ACC112 (cell line): ENCODE data around the gene CISD2.
"Not testable (repeated sequence)": the region's sequence is repeated elsewhere in the genome, so short reads cannot be mapped to it uniquely, and the experiment has no call there.

Experiments
- H2AFZ ChIP-seq: fragments of 200-600 bp; sonication (generic); one replicate; pipeline ENCODE4 v1.6.0; 2017; ENCODE audit warnings: antibody characterized with exemption, low read length; ENCODE audit not compliant: unreplicated experiment
- H3K27ac ChIP-seq: fragments of 200-600 bp; sonication (generic); 2 replicates; pipeline ENCODE4 v1.5.1; 2014; ENCODE audit warnings: low read depth, mild to moderate bottlenecking, antibody characterized with exemption, low read length, moderate library complexity
- H3K27me3 ChIP-seq: fragments of 200-600 bp; sonication (generic); 2 replicates; pipeline ENCODE4 v1.6.1; 2014; ENCODE audit warnings: mild to moderate bottlenecking, antibody characterized with exemption, low read length, moderate library complexity, mixed read lengths; ENCODE audit not compliant: insufficient read depth
- H3K36me3 ChIP-seq: fragments of 200-600 bp; sonication (generic); 2 replicates; pipeline ENCODE4 v1.6.1; 2016; ENCODE audit warnings: mild to moderate bottlenecking, antibody characterized with exemption, low read length, moderate library complexity, mixed read lengths; ENCODE audit not compliant: insufficient read depth
- H3K4me1 ChIP-seq: fragments of 200-600 bp; sonication (generic); one replicate; pipeline ENCODE4 v1.6.1; 2016; ENCODE audit warnings: low read length, mixed read lengths; ENCODE audit not compliant: insufficient read depth, unreplicated experiment, control insufficient read depth
- H3K4me3 ChIP-seq: fragments of 200-600 bp; sonication (generic); 2 replicates; pipeline ENCODE4 v1.5.1; 2014; ENCODE audit warnings: mild to moderate bottlenecking, low read depth, low read length
- H3K79me2 ChIP-seq: fragments of 200-600 bp; sonication (generic); one replicate; pipeline ENCODE4 v1.6.0; 2016; ENCODE audit warnings: low read length; ENCODE audit not compliant: control insufficient read depth, unreplicated experiment, insufficient read depth

The CISD2 gene, protein sequence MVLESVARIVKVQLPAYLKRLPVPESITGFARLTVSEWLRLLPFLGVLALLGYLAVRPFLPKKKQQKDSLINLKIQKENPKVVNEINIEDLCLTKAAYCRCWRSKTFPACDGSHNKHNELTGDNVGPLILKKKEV

DNA sequence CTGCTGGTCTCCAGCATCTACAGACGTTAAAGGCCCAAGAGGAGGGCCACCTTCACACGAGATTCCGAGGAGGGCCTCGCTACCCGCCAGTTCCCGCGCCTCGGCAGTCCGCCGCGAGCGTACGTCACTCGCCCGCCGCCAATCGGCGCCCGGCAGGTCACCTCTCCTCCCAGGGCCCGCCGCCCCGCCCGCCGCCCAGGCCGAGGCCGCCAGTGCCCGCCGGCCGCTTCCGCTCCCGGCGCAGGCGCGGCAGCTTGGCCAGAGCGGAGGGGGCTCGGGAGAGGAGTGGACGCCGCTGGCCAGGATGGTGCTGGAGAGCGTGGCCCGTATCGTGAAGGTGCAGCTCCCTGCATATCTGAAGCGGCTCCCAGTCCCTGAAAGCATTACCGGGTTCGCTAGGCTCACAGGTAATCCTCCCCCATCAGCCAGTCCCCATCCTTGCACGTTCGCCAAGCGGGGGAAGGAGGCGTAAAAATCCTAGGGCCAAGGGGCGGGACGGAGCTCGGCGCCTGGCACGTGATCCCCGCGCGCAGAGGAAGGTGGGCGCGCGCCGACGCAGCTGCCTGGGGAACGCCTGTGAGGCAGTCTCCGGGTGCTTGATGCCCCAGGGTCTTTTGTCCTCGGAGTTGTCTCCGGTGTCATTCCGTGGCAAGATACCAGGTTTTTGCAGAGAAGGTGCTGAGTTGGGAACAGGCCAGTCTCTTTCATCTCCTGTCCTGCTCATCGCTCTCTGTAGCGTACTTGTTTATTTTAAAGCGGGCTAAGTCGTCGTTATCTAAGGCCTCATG is at the start of gene CISD2:
TSS of gene CISD2 (plus strand) at position 212 of the 788 bp plus-strand sequence. CDS start at position 305, 93 bp downstream.
- Histone ChIP-seq H2AFZ (peak within 1 kb of the TSS; percentile 81), H3K4me1 (peaks cover 22% of the 10 kb centered on the region), H3K4me3 (peak within 1 kb of the TSS; percentile 79), H3K27ac (peak within 1 kb of the TSS; percentile 93), H3K27me3 (no peaks in the 10 kb centered on the region), H3K36me3 (no peaks in the 10 kb centered on the region; the same call in 1 of the 2 replicates), H3K79me2 (peaks cover 83% of the 10 kb centered on the region)

- not testable (repeated sequence) for H2AFZ ChIP-seq, H3K27me3 ChIP-seq
- Histone ChIP-seq H3K4me1 (peaks cover 86% of the 10 kb centered on the region), H3K27ac (peak overlapping the region; percentile 26; the same call in 1 of the 2 replicates), H3K79me2 (peaks cover 99% of the 10 kb centered on the region), H3K36me3 (peaks cover 21% of the 10 kb centered on the region), H3K4me3 (peak overlapping the region; percentile 14; the same call in 1 of the 2 replicates)
These were observed 49.7 kb upstream of the CISD2 start for GRCh38 chr4:102819100-102819499.

- H3K4me1 ChIP-seq = peaks cover 82% of the 10 kb centered on the region
- H2AFZ ChIP-seq = no peak overlapping the region
- peak overlapping the region; percentile 26 for H3K27ac ChIP-seq
- H3K79me2 ChIP-seq = peaks cover 99% of the 10 kb centered on the region
- peaks cover 19% of the 10 kb centered on the region for H3K36me3 ChIP-seq
- no peaks in the 10 kb centered on the region for H3K27me3 ChIP-seq
- H3K4me3 ChIP-seq = peak overlapping the region; percentile 14; the same call in 1 of the 2 replicates
These were observed 49.0 kb upstream of the CISD2 start for GRCh38 chr4:102819588-102820365.

- H3K36me3 ChIP-seq = peaks cover 29% of the 10 kb centered on the region
These were observed 45.3 kb upstream of the CISD2 start for GRCh38 chr4:102823464-102823863.

DNA sequence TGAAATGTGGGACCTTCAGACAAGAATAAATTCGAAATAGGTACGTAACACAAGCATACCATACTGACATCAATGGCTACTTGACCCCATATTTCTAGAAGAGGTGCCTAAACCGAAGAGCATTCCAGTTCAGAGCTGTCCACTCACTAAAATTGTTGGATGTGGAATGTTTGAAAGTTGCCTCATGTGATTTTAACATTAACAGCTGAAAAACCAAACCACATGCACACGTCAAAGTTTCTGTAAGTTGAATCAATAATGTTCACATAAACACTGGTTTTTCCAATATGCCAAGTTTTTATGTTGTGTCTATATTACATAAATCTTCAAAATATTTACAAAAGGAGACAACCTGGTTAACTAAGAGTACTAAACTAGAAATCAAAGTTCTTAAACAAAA is 44.9 kb upstream of the CISD2 start:
- H2AFZ ChIP-seq = no peak overlapping the region
- peaks cover 84% of the 10 kb centered on the region for H3K79me2 ChIP-seq
- peak overlapping the region; percentile 99; the same call in 1 of the 2 replicates for H3K27ac ChIP-seq
- no peaks in the 10 kb centered on the region for H3K27me3 ChIP-seq
- peaks cover 29% of the 10 kb centered on the region for H3K36me3 ChIP-seq
- H3K4me1 ChIP-seq = peaks cover 49% of the 10 kb centered on the region
- H3K4me3 ChIP-seq = peak overlapping the region; percentile 97

More at GRCh38 chr4:102823464-102823863, 45.3 kb upstream of the CISD2 start:
- Histone ChIP-seq H3K27ac (peak overlapping the region; percentile 99; the same call in 1 of the 2 replicates), H3K4me1 (peaks cover 51% of the 10 kb centered on the region), H2AFZ (no peak overlapping the region), H3K4me3 (peak overlapping the region; percentile 97), H3K79me2 (peaks cover 84% of the 10 kb centered on the region), H3K27me3 (no peaks in the 10 kb centered on the region)

GRCh38 chr4:102824398-102824797 is 44.4 kb upstream of the CISD2 start:
- Histone ChIP-seq H3K27me3 (no peaks in the 10 kb centered on the region), H2AFZ (no peak overlapping the region), H3K79me2 (peaks cover 85% of the 10 kb centered on the region), H3K36me3 (peaks cover 28% of the 10 kb centered on the region), H3K27ac (peak overlapping the region; percentile 99), H3K4me1 (peaks cover 51% of the 10 kb centered on the region), H3K4me3 (peak overlapping the region; percentile 97)

GRCh38 chr4:102825261-102826091 is 43.3 kb upstream of the CISD2 start:
- Histone ChIP-seq H3K27ac (peak overlapping the region; percentile 99), H3K4me1 (peaks cover 44% of the 10 kb centered on the region), H3K27me3 (no peaks in the 10 kb centered on the region), H2AFZ (peak overlapping the region; percentile 29), H3K79me2 (peaks cover 83% of the 10 kb centered on the region), H3K36me3 (peaks cover 23% of the 10 kb centered on the region), H3K4me3 (peak overlapping the region; percentile 97)

GRCh38 chr4:102826105-102826889 is 42.5 kb upstream of the CISD2 start:
- peak overlapping the region; percentile 99 for H3K27ac ChIP-seq
- no peaks in the 10 kb centered on the region for H3K27me3 ChIP-seq
- peaks cover 78% of the 10 kb centered on the region for H3K79me2 ChIP-seq
- peak overlapping the region; percentile 97 for H3K4me3 ChIP-seq
- peaks cover 37% of the 10 kb centered on the region for H3K4me1 ChIP-seq
- no peak overlapping the region for H2AFZ ChIP-seq
- peaks cover 23% of the 10 kb centered on the region for H3K36me3 ChIP-seq

GRCh38 chr4:102826890-102827673 is 41.7 kb upstream of the CISD2 start, which contains the start of gene UBE2D3:
TSS of gene UBE2D3 (minus strand) at chr4:102827551. CDS start at chr4:102826508, 1,043 bp downstream.
- Histone ChIP-seq H3K27me3 (no peaks in the 10 kb centered on the region), H3K79me2 (peaks cover 70% of the 10 kb centered on the region), H3K36me3 (peaks cover 23% of the 10 kb centered on the region; the same call in 1 of the 2 replicates), H3K4me3 (peak within 1 kb of the TSS; percentile 97), H3K27ac (peak within 1 kb of the TSS; percentile 99), H2AFZ (peak within 1 kb of the TSS; percentile 74), H3K4me1 (peaks cover 29% of the 10 kb centered on the region)
